NCI-H446 treated with DMSO at 0.1 percent for 48 hours (cell line): ENCODE data around the gene SPTB.

Source experiments
- DNase-seq: peaks from one replicate; lab custom pipeline; 2025; lab: John Stamatoyannopoulos, UW

The SPTB gene

GRCh38 chr14:64709126-64709525 is 170.6 kb downstream of the SPTB start:
- DNase-seq: no peak

- DNase-seq: no peak
Measured at GRCh38 chr14:64708148-64709004, 171.3 kb downstream of the SPTB start.

GRCh38 chr14:64707661-64708060 is 172.0 kb downstream of the SPTB start:
- no peak for DNase-seq

GRCh38 chr14:64706593-64707193 is 173.0 kb downstream of the SPTB start:
- no peak for DNase-seq

- no peak for DNase-seq
Measured at GRCh38 chr14:64706119-64706592, 173.6 kb downstream of the SPTB start.

GRCh38 chr14:64705381-64706118 is 174.2 kb downstream of the SPTB start:
- no peak for DNase-seq

- DNase-seq: no peak
Measured at GRCh38 chr14:64704743-64705380, 174.8 kb downstream of the SPTB start.

GRCh38 chr14:64704143-64704742 is 175.5 kb downstream of the SPTB start, which contains the start of gene PLEKHG3:
PLEKHG3 (plus strand) TSS chr14:64704424; CDS start chr14:64727632, 23,208 bp downstream.
- peak; percentile 28 for DNase-seq

- DNase-seq: no peak
Measured at GRCh38 chr14:64703395-64704142, 176.1 kb downstream of the SPTB start.

GRCh38 chr14:64702493-64703394 is 177.0 kb downstream of the SPTB start:
- no peak for DNase-seq

GRCh38 chr14:64701660-64702059 is 178.0 kb downstream of the SPTB start:
- no peak for DNase-seq

GRCh38 chr14:64700894-64701293 is 178.8 kb downstream of the SPTB start:
- no peak for DNase-seq

- DNase-seq: no peak
Measured at GRCh38 chr14:64700290-64700689, 179.4 kb downstream of the SPTB start.

GRCh38 chr14:64698903-64699302 is 180.8 kb downstream of the SPTB start:
- no peak for DNase-seq

GRCh38 chr14:64696355-64696857 is 183.3 kb downstream of the SPTB start:
- no peak for DNase-seq
